Caco-2 (cell line): ENCODE results near the gene SKAP2. TPM values are rescaled to one million over a fixed set of nuclear protein-coding genes. Genes with fewer than 3 reads are reported as not detected.

Experiments
- BruUV-seq: library from RNA; stranded (reverse); fragments of 400-500 nt; replicated peaks from 2 replicates; lab custom pipeline; 2021; lab: Mats Ljungman, UMichigan
- CTCF ChIA-PET: fragments of 300-600 bp; sonication (Branson Sonifier 250); formaldehyde crosslinking; loops from one replicate; lab custom pipeline; 2022; ENCODE audit warnings: antibody characterized with exemption; lab: Charles Lee
- POLR2A ChIA-PET: fragments of 300-600 bp; sonication (Branson Sonifier 250); formaldehyde crosslinking; loops from one replicate; lab custom pipeline; 2022; ENCODE audit warnings: antibody characterized with exemption; lab: Charles Lee
- DNase-seq, 2 experiments: peaks; one replicate each; pipeline versions ENCODE4 v3.0.0 to v3.0.0-alpha.2; 2020 to 2022
- H3K27me3 ChIP-seq: replicated peaks from 2 replicates; pipeline ENCODE4 v1.6.0; 2011; ENCODE audit warnings: low read length; ENCODE audit not compliant: control insufficient read depth, insufficient read depth
- H3K36me3 ChIP-seq: 2 replicates; pipeline ENCODE4 v1.5.1; 2011; ENCODE audit warnings: low read length; ENCODE audit not compliant: control insufficient read depth, insufficient read depth
- H3K4me1 ChIP-seq: fragments of 250-450 bp; sonication (Bioruptor Pico); 2 replicates; pipeline ENCODE4 v1.5.1; 2020; ENCODE audit warnings: mild to moderate bottlenecking
- H3K4me3 ChIP-seq: 2 replicates; pipeline ENCODE4 v1.5.1; 2011; ENCODE audit warnings: low read depth, mild to moderate bottlenecking, control low read depth, low read length
- H3K9me3 ChIP-seq: fragments of 250-450 bp; sonication (Bioruptor Pico); 2 replicates; pipeline ENCODE4 v1.5.1; 2020; ENCODE audit warnings: mild to moderate bottlenecking, moderate library complexity
- H3K27ac Mint-ChIP-seq: one replicate; pipeline ENCODE4 v1.8.0; 2022; ENCODE audit warnings: mixed read lengths; ENCODE audit not compliant: unreplicated experiment
- H3K27me3 Mint-ChIP-seq: one replicate; pipeline ENCODE4 v1.8.0; 2022; ENCODE audit warnings: mixed read lengths; ENCODE audit not compliant: insufficient read depth, unreplicated experiment
- H3K36me3 Mint-ChIP-seq: one replicate; pipeline ENCODE4 v1.8.0; 2022; ENCODE audit warnings: mild to moderate bottlenecking, mixed read lengths; ENCODE audit not compliant: insufficient read depth, unreplicated experiment
- H3K4me1 Mint-ChIP-seq: one replicate; pipeline ENCODE4 v1.8.0; 2022; ENCODE audit warnings: low read depth, mixed read lengths; ENCODE audit not compliant: unreplicated experiment
- H3K4me3 Mint-ChIP-seq: one replicate; pipeline ENCODE4 v1.8.0; 2022; ENCODE audit warnings: mild to moderate bottlenecking, moderate library complexity, mixed read lengths; ENCODE audit not compliant: unreplicated experiment
- H3K9me3 Mint-ChIP-seq: one replicate; pipeline ENCODE4 v1.8.0; 2022; ENCODE audit warnings: mixed read lengths; ENCODE audit not compliant: unreplicated experiment
- CTCF ChIP-seq, 2 experiments: fragments of 200-600 bp in 1 of 2; IDR thresholded peaks; 1 replicate in 1 of 2; 2 replicates in 1 of 2; pipeline versions ENCODE4 v1.5.1 to v1.8.0; 2011 to 2022; ENCODE audit warnings: antibody characterized with exemption in 1 of 2, control low read depth in 1 of 2, inconsistent platforms in 1 of 2, low read depth in 1 of 2, low read length in 1 of 2, mild to moderate bottlenecking in 1 of 2, moderate library complexity in 1 of 2; ENCODE audit not compliant: insufficient read depth in 1 of 2, severe bottlenecking in 1 of 2, unreplicated experiment in 1 of 2
- intact Hi-C: fragments of 100-400 bp; cut with micrococcal nuclease; formaldehyde crosslinking; loops from one replicate; pipeline ENCODE4 v1.10.0; 2022; ENCODE audit not compliant: unreplicated experiment
- total RNA-seq: library from RNA; stranded (reverse); gene quantifications from 2 replicates; pipeline ENCODE4 v1.2.3, GENCODE V29; 2022

The SKAP2 gene
- total RNA-seq, 1 experiment from 2014 or later = 36.2 TPM

GRCh38 chr7:26642416-26642815 is 222.0 kb downstream of the SKAP2 start:
- Mint-ChIP-seq H3K36me3 (no peaks in the 10 kb centered on the region), H3K4me1 (no peaks in the 10 kb centered on the region), H3K9me3 (no peaks in the 10 kb centered on the region), H3K27ac (no peak overlapping the region), H3K4me3 (no peak overlapping the region), H3K27me3 (no peaks in the 10 kb centered on the region)
- no peaks in the 10 kb centered on the region; the same call in 1 of the 2 replicates for H3K27me3 ChIP-seq
- H3K4me1 ChIP-seq = no peaks in the 10 kb centered on the region
- ChIA-PET CTCF (no interaction called here), POLR2A (no interaction called here)
- no peak overlapping the region for H3K4me3 ChIP-seq
- BruUV-seq = no TSS peak
- H3K9me3 ChIP-seq = no peaks in the 10 kb centered on the region
- no peaks in the 10 kb centered on the region for H3K36me3 ChIP-seq
- DNase-seq = no peak
- no peak for TF ChIP-seq CTCF (IDR thresholded peaks at IDR 0.05; ENCODE audit: insufficient read depth in 1 of 2, low read depth in 1 of 2, low read length in 1 of 2, severe bottlenecking in 1 of 2, unreplicated experiment in 1 of 2)
- intact Hi-C loops = no loop called here

- no TSS peak for BruUV-seq
- ChIA-PET POLR2A (no interaction called here), CTCF (no interaction called here)
- Mint-ChIP-seq H3K4me3 (no peak overlapping the region), H3K27ac (no peak overlapping the region), H3K4me1 (no peaks in the 10 kb centered on the region), H3K27me3 (peaks cover under 1% of the 10 kb centered on the region), H3K36me3 (no peaks in the 10 kb centered on the region), H3K9me3 (no peaks in the 10 kb centered on the region)
- TF ChIP-seq CTCF (IDR thresholded peaks at IDR 0.05; ENCODE audit: insufficient read depth in 1 of 2, low read depth in 1 of 2, low read length in 1 of 2, severe bottlenecking in 1 of 2, unreplicated experiment in 1 of 2) = no peak
- Histone ChIP-seq H3K4me3 (no peak overlapping the region), H3K9me3 (no peaks in the 10 kb centered on the region), H3K4me1 (no peaks in the 10 kb centered on the region), H3K27me3 (no peaks in the 10 kb centered on the region; the same call in 1 of the 2 replicates), H3K36me3 (no peaks in the 10 kb centered on the region)
- DNase-seq = no peak
- intact Hi-C loops = no loop called here
Observed at GRCh38 chr7:26639695-26640094, 224.7 kb downstream of the SKAP2 start.

GRCh38 chr7:26639111-26639510 is 225.3 kb downstream of the SKAP2 start:
- ChIA-PET CTCF (no interaction called here), POLR2A (no interaction called here)
- H3K36me3 Mint-ChIP-seq = no peaks in the 10 kb centered on the region

More at GRCh38 chr7:26639111-26639510, 225.3 kb downstream of the SKAP2 start:
- H3K9me3 ChIP-seq = no peaks in the 10 kb centered on the region
- Mint-ChIP-seq H3K4me3 (no peak overlapping the region), H3K4me1 (no peaks in the 10 kb centered on the region), H3K27ac (no peak overlapping the region), H3K9me3 (no peaks in the 10 kb centered on the region), H3K27me3 (peaks cover 6% of the 10 kb centered on the region)
- no peaks in the 10 kb centered on the region for H3K36me3 ChIP-seq
- no TSS peak for BruUV-seq
- H3K4me1 ChIP-seq = no peaks in the 10 kb centered on the region
- no peak for TF ChIP-seq CTCF (IDR thresholded peaks at IDR 0.05; ENCODE audit: insufficient read depth in 1 of 2, low read depth in 1 of 2, low read length in 1 of 2, severe bottlenecking in 1 of 2, unreplicated experiment in 1 of 2)
- DNase-seq = no peak
- H3K27me3 ChIP-seq = no peaks in the 10 kb centered on the region; the same call in 1 of the 2 replicates
- intact Hi-C loops = no loop called here
- H3K4me3 ChIP-seq = no peak overlapping the region
